BJ (cell line): ENCODE results near the gene FCHO2. TPM values are rescaled to one million over a fixed set of nuclear protein-coding genes. Genes with fewer than 3 reads are reported as not detected.

Source experiments
- CTCF ChIA-PET: fragments of 350-600 bp; formaldehyde crosslinking; extraction: SDS; loops from one replicate; lab custom pipeline; 2021; ENCODE audit warnings: antibody characterized with exemption, inconsistent platforms; lab: Yijun Ruan, JAX
- POLR2A ChIA-PET: fragments of 300-600 bp; sonication (Branson Sonifier 250); formaldehyde crosslinking; extraction: SDS; loops from one replicate; lab custom pipeline; 2021; ENCODE audit warnings: antibody characterized with exemption; lab: Charles Lee
- DNase-seq: peaks from one replicate; pipeline ENCODE4 v3.0.0-alpha.2; 2011; ENCODE audit warnings: low read depth
- H3K27me3 ChIP-seq: 2 replicates; pipeline ENCODE4 v1.6.0; 2011; ENCODE audit warnings: low read length; ENCODE audit not compliant: control insufficient read depth, insufficient read depth
- H3K36me3 ChIP-seq: 2 replicates; pipeline ENCODE4 v1.5.1; 2011; ENCODE audit warnings: low read length; ENCODE audit not compliant: control insufficient read depth, insufficient read depth
- H3K4me3 ChIP-seq: 2 replicates; pipeline ENCODE4 v1.5.1; 2011; ENCODE audit warnings: low read depth, mild to moderate bottlenecking, control low read depth, low read length
- polyA plus RNA-seq: library from polyadenylated mRNA; depleted of rRNA; stranded (reverse); fragments of >200 nt; gene quantifications from 2 replicates; pipeline ENCODE4 v1.2.3, GENCODE V29; 2011
- TF ChIP-seq, protein P1 (sequence below): IDR thresholded peaks from 2 replicates; pipeline ENCODE4 v1.5.1; 2011; ENCODE audit warnings: low read depth, mild to moderate bottlenecking, control low read depth, inconsistent platforms, low read length, moderate library complexity; ENCODE audit not compliant: insufficient read depth

FCHO2 gene
- polyA plus RNA-seq, 1 experiment, result 15.7 TPM

DNA sequence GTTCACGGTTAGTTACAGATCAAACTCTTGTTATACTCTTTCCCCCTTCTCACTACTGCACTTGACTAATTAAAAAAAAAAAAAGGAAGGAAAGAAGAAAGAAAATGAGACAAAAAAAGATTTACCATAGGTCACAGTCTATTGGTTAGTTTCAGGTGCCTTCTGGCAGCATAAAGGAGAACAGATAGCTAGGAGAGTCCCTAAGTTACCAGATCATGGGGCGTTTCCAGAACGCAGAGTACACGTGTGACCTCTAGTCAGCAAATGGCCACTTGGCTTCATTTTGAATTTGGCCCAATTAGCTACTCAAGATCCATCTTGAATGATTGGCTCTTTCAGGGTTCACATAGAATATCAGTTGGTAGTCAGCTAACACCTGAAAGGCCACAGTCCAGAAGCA, 144.3 kb downstream of the FCHO2 start:
- Histone ChIP-seq H3K36me3 (no peaks in the 10 kb centered on the region), H3K4me3 (no peak overlapping the region), H3K27me3 (no peaks in the 10 kb centered on the region)
- POLR2A ChIA-PET, result no interaction called here
- no peak for DNase-seq
- TF ChIP-seq, protein P1, sequence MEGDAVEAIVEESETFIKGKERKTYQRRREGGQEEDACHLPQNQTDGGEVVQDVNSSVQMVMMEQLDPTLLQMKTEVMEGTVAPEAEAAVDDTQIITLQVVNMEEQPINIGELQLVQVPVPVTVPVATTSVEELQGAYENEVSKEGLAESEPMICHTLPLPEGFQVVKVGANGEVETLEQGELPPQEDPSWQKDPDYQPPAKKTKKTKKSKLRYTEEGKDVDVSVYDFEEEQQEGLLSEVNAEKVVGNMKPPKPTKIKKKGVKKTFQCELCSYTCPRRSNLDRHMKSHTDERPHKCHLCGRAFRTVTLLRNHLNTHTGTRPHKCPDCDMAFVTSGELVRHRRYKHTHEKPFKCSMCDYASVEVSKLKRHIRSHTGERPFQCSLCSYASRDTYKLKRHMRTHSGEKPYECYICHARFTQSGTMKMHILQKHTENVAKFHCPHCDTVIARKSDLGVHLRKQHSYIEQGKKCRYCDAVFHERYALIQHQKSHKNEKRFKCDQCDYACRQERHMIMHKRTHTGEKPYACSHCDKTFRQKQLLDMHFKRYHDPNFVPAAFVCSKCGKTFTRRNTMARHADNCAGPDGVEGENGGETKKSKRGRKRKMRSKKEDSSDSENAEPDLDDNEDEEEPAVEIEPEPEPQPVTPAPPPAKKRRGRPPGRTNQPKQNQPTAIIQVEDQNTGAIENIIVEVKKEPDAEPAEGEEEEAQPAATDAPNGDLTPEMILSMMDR, result no peak
- CTCF ChIA-PET, result interaction anchor here (0.6 to 3.1 kb wide), 3 partner anchors 70 to 116 kb away, joined by 3 to 10 read pairs (median 10); no protein-coding TSS in a partner anchor

DNA sequence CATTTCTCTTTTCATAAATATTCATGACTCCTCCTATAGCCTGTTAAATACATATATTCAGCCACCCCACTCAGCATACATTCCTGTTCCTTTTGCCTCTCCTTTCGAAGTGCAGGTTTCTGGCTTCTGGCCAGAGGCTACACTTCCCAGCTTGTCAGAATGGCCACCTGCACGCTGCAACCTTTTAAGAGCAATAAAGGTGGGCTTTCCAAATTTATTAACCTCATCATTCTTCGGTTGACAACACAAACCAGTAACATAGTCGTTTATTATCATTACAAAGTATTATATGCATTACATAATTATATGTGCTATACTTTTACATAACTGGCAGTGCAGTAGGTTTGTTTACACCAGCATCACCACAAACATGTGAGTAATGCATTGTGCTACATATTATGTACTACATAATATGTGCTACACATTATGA, 148.0 kb downstream of the FCHO2 start:
- POLR2A ChIA-PET, result no interaction called here
- TF ChIP-seq, protein P1, result no peak
- Histone ChIP-seq H3K4me3 (no peak overlapping the region), H3K27me3 (no peaks in the 10 kb centered on the region), H3K36me3 (no peaks in the 10 kb centered on the region)
- DNase-seq, result no peak
- CTCF ChIA-PET, result interaction anchor here (0.6 kb wide), 1 partner anchor 98 kb away, joined by 3 read pairs; no protein-coding TSS in a partner anchor

DNA sequence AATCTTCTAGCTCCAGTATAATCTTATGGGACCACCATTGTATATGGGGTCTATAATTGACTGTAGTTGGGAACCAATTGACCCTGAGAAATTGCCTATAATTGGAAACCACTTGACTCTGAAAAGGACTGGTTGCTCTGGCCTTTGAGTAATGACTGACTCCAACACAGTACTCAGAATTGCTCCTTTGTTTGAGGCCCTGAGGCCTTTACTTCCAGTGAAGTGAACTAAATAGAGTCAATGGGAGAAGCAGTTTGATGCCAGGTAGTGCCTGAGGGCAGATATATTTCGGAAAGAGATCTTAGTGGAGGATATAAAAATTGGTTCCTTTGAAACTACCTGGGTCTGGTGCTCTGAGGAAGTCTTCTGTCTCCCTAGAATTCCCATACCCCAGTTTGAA, 148.5 kb downstream of the FCHO2 start:
- DNase-seq, result no peak
- H3K27me3 ChIP-seq, result no peaks in the 10 kb centered on the region
- no peak overlapping the region for H3K4me3 ChIP-seq
- H3K36me3 ChIP-seq, result no peaks in the 10 kb centered on the region
- TF ChIP-seq, protein P1, result no peak
- CTCF ChIA-PET, result interaction anchor here (0.6 kb wide), 1 partner anchor 97 kb away, joined by 3 read pairs; no protein-coding TSS in a partner anchor
- POLR2A ChIA-PET, result no interaction called here

DNA sequence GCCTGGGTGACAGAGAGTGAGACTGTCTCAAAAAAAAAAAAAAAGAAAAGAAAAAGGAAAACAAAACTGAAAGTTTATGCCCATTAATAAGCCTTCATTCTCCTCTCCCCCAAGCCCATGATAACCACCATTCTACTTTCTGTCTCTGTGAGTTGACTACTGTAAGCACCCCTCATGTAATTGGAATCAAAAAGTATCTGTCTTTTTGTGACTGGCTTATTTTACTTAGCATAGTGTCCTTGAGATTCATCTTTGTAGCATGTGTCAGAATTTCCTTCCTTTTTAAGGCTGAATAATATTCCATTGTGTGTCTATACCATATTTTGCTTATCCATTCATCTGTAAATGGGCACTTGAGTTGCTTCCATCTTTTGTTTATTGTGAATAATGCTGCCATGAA, 150.5 kb downstream of the FCHO2 start:
- DNase-seq, result no peak
- H3K36me3 ChIP-seq, result no peaks in the 10 kb centered on the region
- ChIA-PET POLR2A (no interaction called here), CTCF (interaction anchor here (1.2 kb wide), 1 partner anchor 14 kb away, joined by 3 read pairs; no protein-coding TSS in a partner anchor)
- no peak overlapping the region for H3K4me3 ChIP-seq
- no peaks in the 10 kb centered on the region for H3K27me3 ChIP-seq
- TF ChIP-seq, protein P1, result no peak

DNA sequence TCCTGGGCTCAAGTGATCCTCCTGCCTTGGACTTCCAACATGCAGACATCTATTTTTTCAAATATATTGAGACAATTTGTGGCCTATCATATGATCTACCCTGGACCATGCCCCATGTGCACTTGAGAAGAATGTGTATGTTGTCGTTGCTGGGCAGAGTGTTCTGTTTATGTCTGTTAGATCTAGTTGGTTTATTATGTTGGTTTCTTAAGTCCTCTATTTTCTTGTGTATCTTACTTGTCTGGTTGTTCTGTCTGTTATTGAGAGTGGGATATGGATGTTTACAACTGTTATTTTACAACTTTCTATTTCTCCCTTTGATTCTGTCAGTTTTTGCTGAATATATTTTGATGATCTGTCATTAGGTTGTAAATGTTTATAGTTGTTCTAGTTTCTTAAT, 154.3 kb downstream of the FCHO2 start:
- ChIA-PET CTCF (interaction anchor here (0.9 to 3.2 kb wide), 2 partner anchors 13 to 16 kb away, joined by 3 to 8 read pairs; no protein-coding TSS in a partner anchor), POLR2A (no interaction called here)
- DNase-seq, result no peak

More for the DNA sequence above, 154.3 kb downstream of the FCHO2 start:
- TF ChIP-seq, protein P1, result no peak
- H3K27me3 ChIP-seq, result no peaks in the 10 kb centered on the region
- H3K36me3 ChIP-seq, result no peaks in the 10 kb centered on the region
- H3K4me3 ChIP-seq, result no peak overlapping the region
